ENCODE data around the gene CXCR6. TPM values are rescaled to one million over a fixed set of nuclear protein-coding genes. Genes with fewer than 3 reads are reported as not detected.

The CXCR6 gene
- total and polyA plus RNA-seq, 2 of the 8 experiments (the other 6 are each of a cell fraction or from before 2014, with no cell fraction given) = not detected

DNA sequence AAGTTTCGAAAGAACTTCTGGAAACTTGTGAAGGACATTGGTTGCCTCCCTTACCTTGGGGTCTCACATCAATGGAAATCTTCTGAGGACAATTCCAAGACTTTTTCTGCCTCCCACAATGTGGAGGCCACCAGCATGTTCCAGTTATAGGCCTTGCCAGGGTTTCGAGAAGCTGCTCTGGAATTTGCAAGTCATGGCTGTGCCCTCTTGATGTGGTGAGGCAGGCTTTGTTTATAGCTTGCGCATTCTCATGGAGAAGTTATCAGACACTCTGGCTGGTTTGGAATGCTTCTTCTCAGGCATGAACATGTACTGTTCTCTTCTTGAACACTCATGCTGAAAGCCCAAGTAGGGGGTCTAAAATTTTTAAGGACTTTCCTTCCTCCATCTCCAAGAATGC lies 4.1 kb downstream of the CXCR6 start:
- H2BK5ac ChIP-seq (ENCODE audit: low read depth, low read length) = no peak overlapping the region
- no peaks in the 10 kb centered on the region for H3K27me3 ChIP-seq (replicated peaks in 1 of 4; ENCODE audit: control insufficient read depth in 3 of 4, extremely low read depth in 1 of 4, insufficient read depth in 3 of 4, low read length in 3 of 4)
- no peaks in the 10 kb centered on the region for H3K9me3 ChIP-seq (ENCODE audit: insufficient read depth in 2 of 2, low read depth in 1 of 2, low read length in 1 of 2)
- no peak overlapping the region for H2AK5ac ChIP-seq (ENCODE audit: low read depth, low read length)
- peaks cover 1 to 4% of the 10 kb centered on the region in 2 experiments for H4K20me1 ChIP-seq (replicated peaks in 1 of 2; ENCODE audit: control insufficient read depth in 1 of 2, insufficient read depth in 2 of 2, low read length in 2 of 2)
- H3K14ac ChIP-seq (ENCODE audit: insufficient read length) = no peak overlapping the region
- H3K23ac ChIP-seq (ENCODE audit: insufficient read length) = no peak overlapping the region
- H2BK120ac ChIP-seq (replicated peaks; ENCODE audit: low read depth, low read length) = no peak overlapping the region
- H3K4me3 ChIP-seq (ENCODE audit: extremely low read depth in 1 of 4, insufficient read depth in 2 of 4, low read depth in 3 of 4, low read length in 4 of 4) = no peak overlapping the region
- H2AFZ ChIP-seq (ENCODE audit: low read length) = no peak overlapping the region
- H3K9ac ChIP-seq (replicated peaks in 1 of 4; ENCODE audit: extremely low read depth in 1 of 4, low read depth in 3 of 4, low read length in 3 of 4) = no peak overlapping the region
- H2BK20ac ChIP-seq (ENCODE audit: low read length) = no peak overlapping the region
- H3K4ac ChIP-seq (replicated peaks; ENCODE audit: insufficient read length, low read depth, low read length) = no peak overlapping the region
- no peaks in the 10 kb centered on the region for H3K4me1 ChIP-seq (replicated peaks in 1 of 4; ENCODE audit: control insufficient read depth in 3 of 4, insufficient read depth in 4 of 4, low read length in 3 of 4)
- H2BK12ac ChIP-seq (ENCODE audit: low read depth, low read length) = no peak overlapping the region
- no peaks in the 10 kb centered on the region for H3K79me1 ChIP-seq (ENCODE audit: low read depth, low read length)
- ChIA-PET CTCF (ENCODE audit: partially characterized antibody) (interaction anchor here (0.7 to 1.1 kb wide), 2 partner anchors 9 to 11 kb away, joined by 3 read pairs; no protein-coding TSS in a partner anchor), POLR2A (ENCODE audit: partially characterized antibody) (no interaction called here)
- H3K23me2 ChIP-seq (ENCODE audit: low read depth, low read length) = no peaks in the 10 kb centered on the region
- no peaks in the 10 kb centered on the region for H3K79me2 ChIP-seq (ENCODE audit: control insufficient read depth in 1 of 2, insufficient read depth in 2 of 2, low read length in 2 of 2)
- DNase-seq (ENCODE audit: low read depth in 1 of 2, low spot score in 2 of 2) (no peak), FAIRE-seq (no peak)
- no peak overlapping the region for H3K27ac ChIP-seq (ENCODE audit: low read depth, low read length)
- no peak overlapping the region for H3K18ac ChIP-seq (ENCODE audit: extremely low read depth, low read length)
- no peak overlapping the region for H4K8ac ChIP-seq (ENCODE audit: extremely low read depth, insufficient read depth, low read length)
- no peak overlapping the region for H4K5ac ChIP-seq (ENCODE audit: insufficient read length, low read depth, low read length)
- no peak overlapping the region for H3K56ac ChIP-seq (replicated peaks; ENCODE audit: insufficient read length, low read depth, low read length)
- 91% methylated on average over 3 of the region's 3 CpGs; no CpG with 5 or more reads in 1 of the 2 experiments for WGBS, 2 experiments (ENCODE audit: extremely low coverage in 1 of 2, insufficient coverage in 1 of 2, insufficient read length in 1 of 2, insufficient replicate concordance in 2 of 2, low coverage in 1 of 2, low lambda C conversion rate in 2 of 2, missing lambda C conversion rate in 1 of 2)
- no peak overlapping the region for H3K4me2 ChIP-seq (ENCODE audit: insufficient read depth in 1 of 2, low read depth in 2 of 2, low read length in 2 of 2)
- H2BK15ac ChIP-seq (ENCODE audit: low read length) = no peak overlapping the region
- peaks cover 2 to 42% (median 36%) of the 10 kb centered on the region in 4 experiments; a peak in 7 of 8 replicates for H3K36me3 ChIP-seq (ENCODE audit: control insufficient read depth in 2 of 4, insufficient read depth in 4 of 4, low read length in 3 of 4)
- no peak overlapping the region for H4K91ac ChIP-seq (replicated peaks; ENCODE audit: insufficient read length, low read length)
- TF ChIP-seq JUND (IDR thresholded peaks at IDR 0.05; ENCODE audit: low read length) (no peak), CBX5 (IDR thresholded peaks at IDR 0.05; ENCODE audit: low read depth, low read length) (no peak), SAP30 (IDR thresholded peaks at IDR 0.05; ENCODE audit: insufficient read depth, insufficient replicate concordance, low read length) (no peak)
- TF ChIP-seq, protein P1, sequence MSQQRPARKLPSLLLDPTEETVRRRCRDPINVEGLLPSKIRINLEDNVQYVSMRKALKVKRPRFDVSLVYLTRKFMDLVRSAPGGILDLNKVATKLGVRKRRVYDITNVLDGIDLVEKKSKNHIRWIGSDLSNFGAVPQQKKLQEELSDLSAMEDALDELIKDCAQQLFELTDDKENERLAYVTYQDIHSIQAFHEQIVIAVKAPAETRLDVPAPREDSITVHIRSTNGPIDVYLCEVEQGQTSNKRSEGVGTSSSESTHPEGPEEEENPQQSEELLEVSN (IDR thresholded peaks at IDR 0.05) = no peak
